Activated CD8-positive, alpha-beta memory T cell treated with anti-CD3 and anti-CD28 coated beads for 4 hours (primary cell): Measurements from ENCODE around the gene ITPKA.
A peak's percentile ranks its signal among the peaks of the same experiment; 100 is the strongest.
"Not testable (repeated sequence)": the region's sequence is repeated elsewhere in the genome, so short reads cannot be mapped to it uniquely, and the experiment has no call there.

ENCODE experiments used
- DNase-seq, 2 donors: peaks; one replicate each; pipeline ENCODE4 v3.0.0-alpha.2; 2020; ENCODE audit warnings: low read depth in 2 of 2

Gene ITPKA

DNA sequence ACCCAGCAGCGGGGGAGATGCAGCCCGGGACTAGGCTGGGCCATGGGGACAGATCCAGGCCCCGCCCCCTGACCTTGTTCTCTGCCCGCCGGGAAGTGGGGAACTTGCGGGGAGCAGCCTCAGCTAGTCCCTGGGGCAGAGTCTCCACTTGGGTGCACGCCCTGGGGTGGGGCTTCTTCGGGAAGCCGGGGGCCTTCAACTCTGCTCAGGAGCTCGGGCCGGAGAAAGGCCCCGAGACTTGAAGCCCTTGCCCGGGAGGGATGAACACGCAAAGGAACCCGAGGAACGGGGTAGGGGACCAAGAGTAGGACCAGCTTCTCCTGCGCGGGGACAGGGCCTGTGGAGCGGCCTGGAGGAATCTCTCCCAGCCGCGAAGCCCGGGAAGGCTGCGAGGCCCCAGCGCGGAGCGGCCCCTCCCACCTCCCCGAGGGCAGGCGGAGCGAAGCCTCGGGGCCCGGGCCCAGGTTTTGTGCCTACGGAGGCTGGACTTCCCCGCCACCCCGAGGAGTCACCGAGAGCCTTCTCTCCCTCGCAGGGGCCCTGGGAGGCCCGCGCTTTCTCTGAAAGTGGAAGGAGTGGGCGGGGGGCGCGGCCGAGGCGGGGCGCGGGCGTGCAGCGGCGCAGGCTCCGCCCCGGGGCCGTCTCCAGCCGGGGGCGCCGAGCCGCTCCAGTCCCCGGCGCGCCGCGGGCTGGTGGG is at the start of gene ITPKA:
Gene ITPKA, plus strand, starts transcription at position 670 of the 697 bp plus-strand sequence. CDS start 54 bp downstream, outside the sequence.
- peak; percentile 77 to 78 for DNase-seq

DNA sequence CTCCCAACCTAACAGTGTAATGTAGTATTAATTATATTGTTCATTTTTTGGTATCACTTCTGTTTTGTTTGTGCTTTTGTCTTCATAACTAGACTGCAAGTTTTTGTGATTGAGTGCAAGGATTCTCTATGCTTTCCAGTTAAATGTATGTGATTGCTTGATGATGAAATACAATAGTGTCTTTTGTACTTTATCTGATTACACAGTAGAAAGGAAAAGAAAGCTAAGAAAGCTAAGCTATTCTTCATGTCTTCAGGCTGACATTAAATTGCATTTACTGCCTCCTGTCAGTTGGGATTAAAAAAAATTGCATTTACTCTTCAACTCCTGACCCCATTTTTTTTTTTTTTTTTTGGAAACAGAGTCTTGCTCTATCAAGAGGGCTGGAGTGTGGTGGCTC is 48.3 kb upstream of the ITPKA start:
- DNase-seq = no peak

DNA sequence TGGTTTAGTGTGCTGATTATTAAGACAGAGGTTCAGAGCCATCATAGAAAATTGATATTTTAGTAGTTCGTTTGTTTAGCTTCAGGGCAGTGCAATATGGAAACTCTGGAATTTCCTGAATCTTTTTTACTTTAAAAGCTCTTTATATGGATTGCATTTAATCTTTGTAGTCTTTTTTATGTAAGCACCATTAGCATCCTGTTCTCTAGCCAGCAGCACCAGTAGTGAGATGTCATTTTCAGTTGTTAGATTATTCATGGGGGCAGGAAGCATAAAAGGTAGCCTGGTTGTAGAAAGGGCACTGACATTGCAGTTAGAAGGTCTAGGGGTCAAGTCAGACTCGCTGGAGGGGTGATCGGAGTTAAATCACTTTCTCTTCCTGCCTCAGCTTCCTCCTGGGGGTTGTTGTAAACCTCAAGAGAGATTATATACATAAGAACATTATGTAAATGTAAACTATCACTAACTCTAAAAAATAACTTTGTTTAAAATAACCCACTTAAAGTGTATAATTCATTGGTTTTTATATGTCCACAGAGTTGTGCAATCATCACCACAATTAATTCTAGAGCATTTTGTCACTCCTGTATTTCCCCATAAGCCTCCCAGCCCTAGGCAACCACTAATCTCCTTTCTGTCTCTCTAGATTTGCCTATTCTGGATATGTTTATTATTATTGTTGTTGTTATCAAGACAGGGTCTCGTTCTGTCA is 31.4 kb upstream of the ITPKA start:
- no peak for DNase-seq

DNA sequence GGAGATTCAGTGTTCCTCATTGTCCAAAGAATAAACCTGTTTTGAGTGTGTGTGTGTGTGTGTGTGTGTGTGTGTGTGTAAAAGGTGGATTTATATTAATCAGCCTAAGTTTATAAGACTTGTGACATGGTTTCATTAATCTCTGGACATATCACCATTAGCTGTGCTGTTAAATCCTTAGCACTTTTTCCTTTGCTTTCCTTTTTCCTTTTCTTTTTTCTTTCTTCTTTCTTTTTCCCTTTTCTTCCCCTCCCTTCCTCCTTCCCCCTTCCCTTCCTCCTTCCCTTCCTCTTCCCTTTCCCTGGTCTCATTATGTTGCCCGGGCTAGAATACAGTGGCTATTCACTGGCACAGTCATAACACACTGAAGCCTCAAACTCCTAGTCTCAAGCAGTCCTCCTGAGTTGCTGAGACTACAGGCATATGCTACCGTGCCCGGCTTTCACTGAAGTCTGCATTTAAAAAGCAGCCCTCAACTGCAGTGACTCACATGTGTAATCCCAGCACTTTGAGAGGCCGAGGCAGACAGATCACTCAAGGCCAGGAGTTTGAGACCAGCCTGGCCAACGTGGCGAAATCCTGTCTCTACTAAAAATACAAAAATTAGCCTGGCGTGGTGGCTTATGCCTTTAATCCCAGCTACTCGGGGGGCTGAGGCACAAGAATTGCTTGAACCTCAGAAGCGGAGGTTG is 28.6 kb upstream of the ITPKA start:
- no peak for DNase-seq

DNA sequence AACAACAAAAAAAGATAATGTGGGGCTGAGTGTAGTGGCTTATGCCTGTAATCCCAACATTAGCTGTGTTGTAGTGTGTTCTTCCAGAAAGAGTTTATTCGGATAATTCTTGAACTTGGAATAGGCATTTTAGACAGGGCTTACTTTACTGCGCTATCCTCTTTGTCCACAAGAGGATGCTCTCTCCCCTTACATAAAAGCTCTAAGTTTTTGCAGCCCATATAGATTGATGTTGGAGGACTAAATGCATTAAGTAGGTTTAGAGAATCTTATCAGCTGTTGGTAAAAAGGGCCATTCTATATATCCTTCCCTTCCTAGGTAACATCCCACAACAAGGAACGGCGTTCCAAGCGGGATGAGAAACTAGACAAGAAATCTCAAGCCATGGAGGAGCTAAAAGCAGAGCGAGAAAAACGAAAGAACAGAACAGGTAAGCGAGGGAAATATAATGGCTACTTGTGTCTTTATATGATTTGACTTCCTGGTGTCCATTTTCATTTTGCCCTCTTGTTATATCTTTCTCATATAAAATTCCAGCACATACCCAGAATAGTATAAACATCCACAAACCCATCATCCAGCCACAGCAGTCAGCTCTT is 27.8 kb upstream of the ITPKA start:
- no peak for DNase-seq

DNA sequence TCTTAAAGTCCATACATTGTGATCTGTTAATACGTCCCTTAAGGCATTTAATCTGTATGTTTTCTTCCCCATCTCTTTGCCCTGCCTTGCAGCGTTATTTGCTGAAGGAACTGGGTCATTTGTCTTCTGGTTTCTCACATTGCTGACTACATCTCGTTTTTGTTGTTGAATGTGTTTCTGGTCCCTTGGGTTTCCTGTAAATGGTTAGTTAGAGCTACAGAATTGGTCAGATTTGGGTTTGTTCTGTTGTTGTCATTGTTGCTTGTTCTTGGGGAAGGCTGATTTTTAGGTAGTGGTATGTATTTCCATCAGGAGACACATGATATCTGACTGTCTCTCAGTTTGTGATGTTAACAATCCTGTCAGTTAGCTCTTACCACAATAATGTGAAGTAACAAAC is 27.0 kb upstream of the ITPKA start:
- DNase-seq = no peak

DNA sequence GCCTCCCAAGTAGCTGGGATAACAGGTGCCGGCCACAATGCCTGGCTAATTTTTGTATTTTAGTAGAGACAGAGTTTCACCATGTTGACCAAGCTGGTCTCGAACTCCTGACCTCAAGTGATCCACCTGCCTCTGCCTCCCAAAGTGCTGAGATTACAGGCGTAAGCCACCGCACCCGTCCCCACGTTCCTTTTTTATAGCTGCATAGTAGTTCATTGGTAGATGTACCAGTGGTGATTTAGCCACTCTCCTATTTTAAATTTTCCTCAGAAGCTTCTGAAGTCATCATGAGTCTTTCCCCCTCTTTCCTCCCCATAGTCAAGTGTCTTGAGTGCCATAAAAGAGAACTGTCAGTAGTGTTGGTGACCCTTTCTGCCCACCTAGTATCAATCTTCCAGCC is 24.0 kb upstream of the ITPKA start:
- not testable (repeated sequence) for DNase-seq

DNA sequence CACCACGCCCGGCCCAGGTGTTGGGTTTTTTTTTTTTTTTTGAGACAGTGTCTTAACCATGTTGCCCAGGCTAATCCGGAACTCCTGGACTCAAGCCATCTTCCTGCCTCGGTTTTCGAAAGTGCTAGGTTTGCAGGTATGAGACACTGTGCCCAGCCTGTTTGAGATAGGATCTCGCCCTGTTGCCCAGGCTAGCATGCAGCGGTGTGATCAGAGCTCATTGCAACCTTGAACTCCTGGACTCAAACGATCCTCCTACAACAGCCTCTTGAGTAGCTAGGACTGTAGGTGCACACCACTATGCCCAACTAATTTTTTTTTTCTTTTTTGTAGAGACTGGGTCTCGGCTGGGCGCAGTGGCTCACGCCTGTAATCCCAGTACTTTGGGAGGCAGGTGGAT is 20.3 kb upstream of the ITPKA start:
- DNase-seq = no peak

DNA sequence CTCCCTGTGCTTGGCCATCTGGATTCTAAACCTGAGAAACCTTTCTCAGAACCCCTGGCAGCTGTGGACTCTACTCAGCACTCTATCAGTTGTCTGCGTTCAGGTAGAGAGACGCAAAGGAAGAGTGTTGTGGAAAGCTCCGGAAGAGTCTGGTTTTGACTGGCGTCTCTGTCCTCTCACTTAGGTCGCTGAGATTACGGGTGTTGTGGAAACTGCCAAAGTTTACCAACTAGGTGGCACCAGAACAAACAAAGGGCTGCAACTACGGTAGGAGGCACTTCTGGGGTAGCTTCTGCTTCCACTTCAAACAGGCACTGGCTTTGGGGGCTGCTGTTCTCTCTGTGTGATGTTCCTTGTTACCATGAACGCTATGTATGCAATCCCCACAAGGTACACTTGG is 19.2 kb upstream of the ITPKA start:
- DNase-seq = no peak

DNA sequence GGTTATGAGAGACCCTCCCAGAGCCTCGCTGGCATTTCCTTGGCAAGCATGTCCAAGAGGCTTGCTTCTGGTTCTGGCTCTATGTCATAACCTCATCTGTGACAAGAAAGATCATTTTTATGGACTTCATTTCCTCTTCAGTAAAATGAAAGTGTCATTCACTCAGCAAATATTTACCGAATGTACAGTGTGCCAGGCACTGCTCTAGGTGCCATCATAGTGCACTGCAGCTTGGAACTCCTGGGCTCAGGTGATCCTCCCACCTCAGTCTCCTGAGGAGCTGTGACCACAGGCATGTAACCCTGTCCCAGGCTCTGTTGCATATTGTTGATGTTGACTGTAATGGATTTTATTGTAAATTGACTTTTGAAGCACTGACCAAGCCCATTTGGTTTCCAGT is 18.7 kb upstream of the ITPKA start:
- DNase-seq = no peak

DNA sequence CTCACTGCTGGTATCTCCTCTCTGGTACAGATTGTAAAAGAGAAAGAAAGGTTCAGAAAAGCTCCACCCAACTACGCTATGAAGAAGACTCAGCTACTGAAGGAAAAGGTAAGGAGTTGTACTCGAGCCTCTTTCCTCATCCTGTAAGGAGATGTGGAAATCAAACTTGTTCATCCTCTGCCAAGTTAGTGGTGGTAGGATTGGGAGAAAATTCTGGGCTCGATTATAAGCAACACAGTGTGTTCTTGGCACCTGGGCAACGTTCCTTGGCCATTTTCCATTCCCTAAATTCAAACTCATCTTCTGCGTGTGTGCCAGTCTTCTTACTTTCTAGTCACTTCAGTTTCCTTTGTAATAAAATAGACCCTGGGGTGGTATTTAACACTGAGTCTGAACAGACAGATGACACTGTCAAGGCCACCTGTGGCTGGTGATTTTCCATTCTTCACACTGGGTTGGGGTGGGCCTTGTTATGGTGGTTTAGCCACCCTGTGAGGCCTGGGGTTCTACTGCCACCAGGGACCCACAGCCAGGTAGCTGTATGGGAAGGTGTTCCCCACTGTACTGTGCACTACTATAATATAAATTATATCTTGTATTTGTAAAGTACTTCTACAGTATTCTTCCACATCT is 17.1 kb upstream of the ITPKA start:
- no peak for DNase-seq

DNA sequence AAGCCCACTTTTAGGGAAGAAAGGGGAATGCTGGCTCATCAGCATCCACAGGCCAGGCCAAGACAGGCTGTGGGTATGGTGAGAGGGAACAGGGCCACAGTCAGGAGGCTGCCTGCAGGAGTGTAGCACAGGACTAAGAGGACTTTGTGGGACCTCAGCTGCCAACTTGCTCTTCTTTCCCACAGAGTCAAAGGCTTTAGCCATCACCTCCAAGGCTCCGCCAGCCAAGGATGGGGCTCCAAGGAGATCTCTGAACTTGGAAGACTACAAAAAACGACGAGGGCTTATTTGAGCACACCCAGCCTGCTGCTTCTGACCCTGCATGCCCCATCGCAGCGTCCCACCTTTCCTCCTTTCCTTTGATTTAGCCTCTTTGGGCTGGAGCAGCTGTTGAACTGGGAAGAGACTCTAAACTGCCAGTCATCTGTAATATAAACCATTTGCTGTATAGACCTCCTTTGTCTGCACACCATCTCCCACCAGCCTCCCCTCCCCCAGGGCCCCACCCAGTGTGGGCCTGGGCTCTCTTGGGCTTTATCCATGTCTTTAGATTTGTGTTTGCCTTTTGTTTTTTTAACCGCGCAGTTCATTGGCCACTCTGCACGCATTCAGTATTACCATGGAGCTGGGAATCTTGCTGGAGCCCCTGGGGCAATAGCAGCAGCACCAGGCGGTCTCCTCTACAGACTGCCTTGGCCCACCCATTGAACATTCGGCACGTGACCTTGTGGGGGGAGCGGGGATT is 13.1 kb upstream of the ITPKA start:
- no peak for DNase-seq

DNA sequence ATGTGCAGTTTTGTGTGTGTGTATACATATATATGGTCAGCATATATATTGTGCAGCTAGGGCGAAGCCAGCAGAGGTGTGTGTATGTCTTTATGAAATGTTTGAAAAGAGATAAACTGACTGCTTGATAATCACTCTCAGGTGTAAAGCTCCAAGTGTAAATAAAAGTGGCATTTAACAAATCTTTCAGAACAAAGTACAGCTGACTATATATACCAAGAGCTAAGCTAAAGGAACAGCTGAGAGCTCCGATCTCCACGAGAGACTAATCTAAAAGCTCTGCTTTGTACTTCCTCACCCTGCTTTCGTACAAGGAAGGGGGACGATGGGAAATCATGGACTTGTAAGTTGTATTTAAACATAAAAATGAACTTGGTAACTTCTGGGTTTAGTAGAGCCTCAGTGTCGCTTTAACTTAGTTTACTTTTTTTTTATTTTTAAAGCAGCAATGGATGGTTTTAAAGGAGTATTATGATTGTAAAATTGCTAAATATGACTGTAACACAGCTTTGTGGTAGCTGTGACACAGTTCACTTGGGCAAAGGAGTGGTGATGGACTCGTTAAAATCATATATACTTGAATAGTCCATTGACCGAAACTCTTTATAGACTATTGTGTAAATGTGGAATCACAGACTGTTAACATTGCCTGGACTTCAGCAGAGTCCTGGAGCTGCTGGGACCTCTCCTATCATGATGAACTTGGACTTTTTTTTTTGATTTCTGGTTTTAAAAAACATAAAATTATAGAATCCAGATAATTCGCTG is 11.4 kb upstream of the ITPKA start:
- DNase-seq = no peak

DNA sequence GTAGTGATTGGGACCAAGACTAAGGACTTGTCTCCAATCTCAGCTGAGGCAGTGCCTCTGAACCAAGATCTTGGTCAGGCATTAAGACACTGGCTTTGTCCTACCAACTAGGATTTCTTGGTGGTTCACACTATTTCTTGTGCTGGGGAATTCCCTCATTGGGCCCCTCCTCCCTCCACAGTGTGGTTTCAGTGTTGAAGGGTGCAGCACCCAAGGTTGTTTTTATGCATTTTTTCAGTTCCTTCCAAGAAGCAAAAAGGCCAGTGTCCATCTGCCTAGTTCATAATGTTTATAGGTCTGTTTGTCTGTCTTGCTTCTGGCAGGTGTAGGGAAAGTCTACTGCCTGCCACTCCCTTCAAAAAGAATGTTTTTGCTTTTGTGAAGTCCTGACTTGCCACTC is 10.6 kb upstream of the ITPKA start:
- DNase-seq = no peak

DNA sequence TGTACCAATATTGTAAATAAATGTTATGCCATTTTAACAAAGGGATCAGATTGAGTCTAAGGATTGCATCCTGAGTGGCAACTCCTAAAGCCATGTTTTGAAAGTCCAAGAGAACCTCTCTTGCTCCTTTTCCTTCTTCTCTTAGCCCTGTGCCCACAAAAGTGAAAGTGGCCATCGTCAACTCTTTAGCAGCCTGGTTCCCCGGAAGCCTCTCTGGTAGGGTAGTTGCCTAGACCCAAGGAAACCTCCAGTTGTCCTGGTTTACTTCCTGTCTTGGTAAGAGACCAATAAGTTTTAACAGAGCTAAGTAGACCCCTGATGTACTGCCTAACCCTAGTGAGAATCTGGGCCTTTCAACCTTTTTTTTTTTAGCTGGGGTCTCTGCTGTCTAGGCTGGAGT is 10.2 kb upstream of the ITPKA start:
- no peak for DNase-seq

DNA sequence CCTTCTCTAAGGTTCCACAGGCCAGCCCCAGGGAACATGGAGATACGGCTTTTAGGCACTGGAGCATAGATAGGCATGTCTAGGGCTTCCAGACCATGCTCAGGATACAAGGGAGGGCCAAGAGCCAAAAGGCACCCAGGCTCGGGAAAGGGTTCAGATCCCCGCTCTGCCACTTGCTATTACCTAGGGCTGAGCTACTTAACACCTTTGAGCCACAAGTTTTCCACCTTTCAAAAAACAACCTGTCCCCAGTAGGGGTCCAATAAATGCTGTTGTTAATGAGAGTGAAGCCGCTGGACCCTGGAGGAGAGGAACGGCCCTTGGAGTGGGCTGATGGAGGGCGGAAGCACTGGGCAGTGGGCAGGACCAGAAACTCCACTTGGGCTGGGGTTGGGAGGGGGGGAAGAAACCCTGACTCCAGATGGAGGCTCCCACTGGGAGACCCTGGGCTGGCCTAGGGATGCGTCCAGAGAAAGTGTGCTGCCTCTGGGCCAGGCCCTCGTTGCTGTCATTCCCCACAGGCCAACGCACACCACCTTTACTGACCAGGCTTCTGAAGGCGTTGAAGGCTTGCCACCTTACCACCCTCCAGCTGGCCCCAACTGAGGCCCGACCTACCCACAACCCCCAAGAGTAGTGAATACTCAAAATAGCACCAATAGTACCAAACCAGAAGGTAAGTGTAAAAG is 8.6 kb upstream of the ITPKA start:
- no peak for DNase-seq

DNA sequence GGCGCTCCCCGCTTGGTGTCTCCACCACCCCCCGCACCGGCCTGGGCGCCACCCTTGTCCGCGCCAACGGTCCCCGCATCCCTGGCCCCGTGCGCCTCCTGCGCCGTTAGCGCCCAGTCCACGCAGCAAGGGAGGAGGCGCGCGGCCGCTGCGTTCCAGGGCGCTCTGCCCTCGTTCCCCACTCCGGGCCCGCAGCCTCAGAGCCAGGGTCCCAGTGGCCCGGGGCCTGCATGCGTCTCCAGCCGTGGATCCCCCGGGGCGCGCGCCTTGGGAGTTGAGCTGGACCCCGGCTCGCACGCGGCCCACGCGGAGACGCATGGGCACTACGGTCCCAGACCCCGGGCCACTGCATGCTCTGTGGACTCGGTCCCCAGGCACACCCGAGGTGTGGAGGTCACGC is 7.4 kb upstream of the ITPKA start:
- no peak for DNase-seq

DNA sequence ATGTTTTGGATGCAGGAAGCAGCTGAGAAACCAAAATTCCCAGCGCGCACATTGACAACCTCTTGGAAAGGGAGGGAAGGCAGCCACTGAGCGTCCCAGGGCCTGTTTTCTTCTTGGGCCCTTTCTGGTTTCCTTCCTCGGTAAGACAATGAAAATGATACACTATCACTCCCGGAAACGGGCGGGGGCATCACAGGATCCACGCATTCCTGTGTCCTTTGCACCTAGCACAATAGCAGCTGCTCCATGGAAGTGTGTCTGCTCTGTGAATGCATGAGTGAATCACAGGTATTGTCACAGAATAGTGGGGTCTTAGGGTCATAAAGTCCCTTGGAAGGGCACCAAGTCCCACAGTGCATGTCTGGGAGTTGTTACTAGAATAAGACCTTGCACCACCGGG is 6.3 kb upstream of the ITPKA start:
- DNase-seq = no peak

DNA sequence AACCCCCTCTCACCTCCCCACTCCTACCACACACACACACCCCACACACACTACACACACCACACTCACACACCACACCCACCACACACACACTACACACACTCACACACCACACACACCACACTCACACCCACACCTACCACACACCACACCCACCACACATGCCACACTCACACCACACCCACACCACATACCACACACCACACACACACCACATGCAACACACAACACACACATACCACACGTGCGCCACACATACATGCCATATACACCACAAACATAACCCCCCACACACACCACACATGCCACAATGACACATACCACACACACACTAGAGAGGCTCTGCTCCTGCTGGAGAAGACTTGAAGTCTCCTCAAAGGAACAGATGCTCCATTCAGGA is 5.9 kb upstream of the ITPKA start:
- no peak for DNase-seq

DNA sequence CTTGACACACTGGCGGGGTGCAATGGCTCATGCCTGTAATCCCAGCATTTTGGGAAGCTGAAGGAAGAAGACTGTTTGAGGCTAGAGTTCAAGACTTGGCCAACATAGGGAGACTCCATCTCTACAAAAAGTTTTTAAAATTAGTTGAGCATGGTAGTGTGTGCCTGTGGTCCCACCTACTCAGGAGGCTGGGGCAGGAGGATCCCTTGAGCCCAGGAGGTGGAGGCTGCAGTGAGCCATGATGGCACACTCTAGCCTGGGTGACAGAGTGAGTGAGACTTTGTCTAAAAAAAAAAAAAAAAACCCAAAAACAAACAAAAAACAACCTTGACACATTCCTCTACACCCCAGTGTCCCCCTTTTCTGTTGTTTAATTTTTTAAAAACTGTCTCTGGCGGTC is 4.0 kb upstream of the ITPKA start:
- no peak for DNase-seq
